Transverse colon (tissue), 4 donors: ENCODE results near the gene ZCWPW2. TPM values are rescaled to one million over a fixed set of nuclear protein-coding genes. Genes with fewer than 3 reads are reported as not detected.
A peak's percentile ranks its signal among the peaks of the same experiment; 100 is the strongest.

Source experiments
- DNase-seq: peaks from one replicate; pipeline ENCODE4 v3.0.0-alpha.2; 2019
- H3K27ac ChIP-seq, 4 donors: fragments of 200-600 bp; sonication (generic); 2 replicates each; pipeline ENCODE4 v1.5.1; 2016 to 2018; ENCODE audit warnings: inconsistent platforms in 4 of 4
- H3K27me3 ChIP-seq: fragments of 200-600 bp; sonication (generic); 2 replicates; pipeline ENCODE4 v1.5.1; 2017; ENCODE audit warnings: inconsistent platforms
- H3K36me3 ChIP-seq, 4 donors: fragments of 200-600 bp; sonication (generic); 2 replicates each; pipeline ENCODE4 v1.5.1; 2017 to 2019; ENCODE audit warnings: inconsistent platforms in 4 of 4
- H3K4me1 ChIP-seq, 4 donors: fragments of 200-600 bp; sonication (generic); 2 replicates each; pipeline ENCODE4 v1.5.1; 2017 to 2020; ENCODE audit warnings: inconsistent platforms in 4 of 4
- H3K4me3 ChIP-seq, 4 donors: fragments of 200-600 bp; sonication (generic); 1 replicate in 1 of 4; 2 replicates in 3 of 4; pipeline versions ENCODE4 v1.5.1 to v1.6.1; 2017 to 2019; ENCODE audit warnings: inconsistent platforms in 4 of 4
- H3K9me3 ChIP-seq, 2 donors: fragments of 200-600 bp; sonication (generic); 2 replicates each; pipeline ENCODE4 v1.5.1; 2017 to 2019; ENCODE audit warnings: inconsistent platforms in 2 of 2
- EP300 ChIP-seq: sonication (generic); formaldehyde crosslinking; IDR thresholded peaks from one replicate; pipeline ENCODE4 v1.6.1; 2017; ENCODE audit warnings: antibody characterized with exemption, low read depth
- POLR2A ChIP-seq: fragments of 450-650 bp; IDR thresholded peaks from one replicate; pipeline ENCODE4 v1.6.1; 2016; ENCODE audit warnings: antibody characterized with exemption, mild to moderate bottlenecking, moderate library complexity
- POLR2AphosphoS5 ChIP-seq, 3 donors: sonication (generic); formaldehyde crosslinking; IDR thresholded peaks; one replicate each; pipeline ENCODE4 v1.6.1; 2016; ENCODE audit warnings: antibody characterized with exemption in 3 of 3
- WGBS, 2 donors: methylation state at CpG; one replicate each; pipeline ENCODE4 v1.1.5; 2018; ENCODE audit warnings: low coverage in 1 of 2; 5-methylcytosine and 5-hydroxymethylcytosine counted together
- in situ Hi-C, 4 donors: fragments of 200-750 bp; cut with MboI; loops; one replicate each; pipeline versions ENCODE4 v1.15.0 to v1.15.1; 2017; ENCODE audit warnings: low sequenced_read_pairs in 3 of 4, low pct_ligation_motif_present in 1 of 4, low pct_unique_long_range_greater_than_20kb in 1 of 4
- intact Hi-C: fragments of 100-400 bp; cut with DNase I; formaldehyde crosslinking; loops from one replicate; pipeline ENCODE4 v1.15.1; 2023; ENCODE audit warnings: low total_unique reads
- total RNA-seq, 4 donors: library from RNA; depleted of rRNA; stranded (reverse); fragments of >200 nt; gene quantifications; one replicate each; pipeline ENCODE4 v1.1.0, GENCODE V29; 2016
- TF ChIP-seq, protein P1 (sequence below), 5 experiments: fragments of 200-600 bp in 3 of 5; fragments of 450-650 bp in 2 of 5; sonication (generic) in 3 of 5; IDR thresholded peaks; 1 replicate in 2 of 5; 2 replicates in 3 of 5; pipeline ENCODE4 v1.5.1; 2016 to 2017; ENCODE audit warnings: antibody characterized with exemption in 5 of 5, inconsistent platforms in 3 of 5, mild to moderate bottlenecking in 2 of 5, moderate library complexity in 1 of 5

Gene ZCWPW2
- total RNA-seq, 4 donors from 2014 or later, result 0.41 to 0.79 TPM; not detected in 2

DNA sequence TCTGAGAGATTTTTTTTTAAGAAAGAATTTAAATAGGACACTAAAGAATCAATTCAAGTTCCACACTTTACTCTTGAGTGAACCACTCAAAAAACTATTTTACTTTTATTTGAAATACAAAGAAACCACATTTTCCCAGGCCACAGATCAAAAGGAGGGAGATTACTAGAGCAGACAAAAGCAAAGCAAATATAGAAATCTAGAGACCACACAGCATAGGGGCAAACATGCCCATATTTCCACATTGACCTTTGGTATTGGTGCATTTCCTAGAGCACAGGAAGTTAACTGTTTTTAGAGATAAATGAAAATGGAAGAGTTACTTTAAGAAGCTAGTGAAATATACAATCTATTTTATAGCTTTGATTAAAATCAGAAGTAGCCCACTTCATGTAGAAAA lies 27.5 kb upstream of the ZCWPW2 start:
- Histone ChIP-seq H3K36me3 (peaks cover 0 to 37% (median 2%) of the 10 kb centered on the region in 4 donors), H3K4me3 (no peak overlapping the region), H3K9me3 (no peaks in the 10 kb centered on the region), H3K27me3 (no peaks in the 10 kb centered on the region), H3K4me1 (no peaks in the 10 kb centered on the region), H3K27ac (no peak overlapping the region)
- intact Hi-C loops, result no loop called here
- TF ChIP-seq, protein P1, sequence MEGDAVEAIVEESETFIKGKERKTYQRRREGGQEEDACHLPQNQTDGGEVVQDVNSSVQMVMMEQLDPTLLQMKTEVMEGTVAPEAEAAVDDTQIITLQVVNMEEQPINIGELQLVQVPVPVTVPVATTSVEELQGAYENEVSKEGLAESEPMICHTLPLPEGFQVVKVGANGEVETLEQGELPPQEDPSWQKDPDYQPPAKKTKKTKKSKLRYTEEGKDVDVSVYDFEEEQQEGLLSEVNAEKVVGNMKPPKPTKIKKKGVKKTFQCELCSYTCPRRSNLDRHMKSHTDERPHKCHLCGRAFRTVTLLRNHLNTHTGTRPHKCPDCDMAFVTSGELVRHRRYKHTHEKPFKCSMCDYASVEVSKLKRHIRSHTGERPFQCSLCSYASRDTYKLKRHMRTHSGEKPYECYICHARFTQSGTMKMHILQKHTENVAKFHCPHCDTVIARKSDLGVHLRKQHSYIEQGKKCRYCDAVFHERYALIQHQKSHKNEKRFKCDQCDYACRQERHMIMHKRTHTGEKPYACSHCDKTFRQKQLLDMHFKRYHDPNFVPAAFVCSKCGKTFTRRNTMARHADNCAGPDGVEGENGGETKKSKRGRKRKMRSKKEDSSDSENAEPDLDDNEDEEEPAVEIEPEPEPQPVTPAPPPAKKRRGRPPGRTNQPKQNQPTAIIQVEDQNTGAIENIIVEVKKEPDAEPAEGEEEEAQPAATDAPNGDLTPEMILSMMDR (IDR thresholded peaks at IDR 0.05), result no peak
- no peak for TF ChIP-seq POLR2AphosphoS5 (IDR thresholded peaks at IDR 0.05)
- DNase-seq, result no peak
- in situ Hi-C loops, result loop anchor here in 2 of 4 donors (25.0 kb wide), 2 partner anchors 609 to 1009 kb away; partner anchors contain the start of gene EOMES (in 2 of the 2)

DNA sequence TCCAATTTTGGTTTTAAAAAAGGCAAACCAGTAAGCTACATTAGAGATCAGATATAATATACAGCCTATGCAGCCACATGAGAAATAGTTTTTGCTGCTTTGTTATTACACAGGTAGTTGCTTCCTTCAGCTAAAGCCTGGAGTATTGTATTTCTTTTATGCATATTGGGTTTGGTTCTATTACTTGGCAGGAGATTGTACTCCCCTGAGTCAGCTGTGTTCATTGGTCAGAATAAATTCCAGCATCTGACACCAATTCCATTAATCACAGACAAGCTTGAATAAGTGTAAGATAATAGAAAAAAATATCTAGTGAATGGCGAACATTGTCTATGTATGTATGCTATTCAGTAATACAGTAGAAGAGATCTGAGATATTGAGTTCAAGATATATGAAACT lies 26.1 kb upstream of the ZCWPW2 start:
- no peaks in the 10 kb centered on the region for H3K27me3 ChIP-seq
- peaks cover 0 to 37% (median 2%) of the 10 kb centered on the region in 4 donors for H3K36me3 ChIP-seq
- 97 to 100% methylated on average over 1 of the region's 1 CpG for WGBS, 2 donors
- intact Hi-C loops, result no loop called here
- DNase-seq, result no peak
- H3K4me1 ChIP-seq, result no peaks in the 10 kb centered on the region
- in situ Hi-C loops, result loop anchor here in 2 of 4 donors (25.0 kb wide), 2 partner anchors 610 to 1010 kb away; partner anchors contain the start of gene EOMES (in 2 of the 2)
- TF ChIP-seq, protein P1 (IDR thresholded peaks at IDR 0.05), result no peak
- no peak for TF ChIP-seq EP300
- TF ChIP-seq POLR2AphosphoS5 (IDR thresholded peaks at IDR 0.05), result no peak
- TF ChIP-seq POLR2A, result no peak
- no peaks in the 10 kb centered on the region for H3K9me3 ChIP-seq
- H3K4me3 ChIP-seq, result no peak overlapping the region
- H3K27ac ChIP-seq, result no peak overlapping the region

DNA sequence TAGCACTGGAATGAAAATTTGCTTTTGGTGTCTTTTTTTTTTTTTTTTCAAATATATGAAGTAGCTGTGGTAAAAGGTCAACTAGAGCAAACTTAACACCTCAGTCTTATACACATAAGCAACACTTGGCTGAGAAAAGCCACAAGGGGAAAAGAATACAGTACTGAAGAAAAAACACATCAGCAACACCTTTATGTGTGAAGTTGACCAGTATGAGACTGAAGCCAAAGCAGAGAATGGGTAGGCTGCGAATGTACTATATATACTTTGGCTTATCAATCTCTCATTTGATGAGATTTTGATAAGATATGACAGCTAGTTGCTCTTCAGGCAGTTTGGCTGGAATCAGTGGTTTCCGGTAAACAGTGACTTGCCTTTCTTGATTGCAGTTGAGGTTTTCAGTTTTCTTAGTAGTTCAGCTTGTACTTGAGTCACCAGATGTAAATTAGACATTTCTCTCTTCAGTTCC lies 22.0 kb upstream of the ZCWPW2 start:
- H3K9me3 ChIP-seq, result no peaks in the 10 kb centered on the region
- in situ Hi-C loops, result loop anchor here in 2 of 4 donors (25.0 kb wide), 1 partner anchor 1014 kb away; no protein-coding TSS in a partner anchor
- TF ChIP-seq, protein P1 (IDR thresholded peaks at IDR 0.05), result no peak
- TF ChIP-seq POLR2A (no peak), EP300 (no peak)
- H3K4me3 ChIP-seq, result no peak overlapping the region
- H3K27me3 ChIP-seq, result no peaks in the 10 kb centered on the region
- WGBS, 2 donors, result 70% methylated on average over 2 of the region's 2 CpGs; no CpG with 5 or more reads in 1 of the 2 donors
- H3K4me1 ChIP-seq, result peaks cover 0 to 3% (median 0%) of the 10 kb centered on the region in 4 donors
- intact Hi-C loops, result no loop called here
- DNase-seq, result peak; percentile 7
- peaks cover 0 to 27% (median 2%) of the 10 kb centered on the region in 4 donors for H3K36me3 ChIP-seq
- H3K27ac ChIP-seq, result no peak overlapping the region

DNA sequence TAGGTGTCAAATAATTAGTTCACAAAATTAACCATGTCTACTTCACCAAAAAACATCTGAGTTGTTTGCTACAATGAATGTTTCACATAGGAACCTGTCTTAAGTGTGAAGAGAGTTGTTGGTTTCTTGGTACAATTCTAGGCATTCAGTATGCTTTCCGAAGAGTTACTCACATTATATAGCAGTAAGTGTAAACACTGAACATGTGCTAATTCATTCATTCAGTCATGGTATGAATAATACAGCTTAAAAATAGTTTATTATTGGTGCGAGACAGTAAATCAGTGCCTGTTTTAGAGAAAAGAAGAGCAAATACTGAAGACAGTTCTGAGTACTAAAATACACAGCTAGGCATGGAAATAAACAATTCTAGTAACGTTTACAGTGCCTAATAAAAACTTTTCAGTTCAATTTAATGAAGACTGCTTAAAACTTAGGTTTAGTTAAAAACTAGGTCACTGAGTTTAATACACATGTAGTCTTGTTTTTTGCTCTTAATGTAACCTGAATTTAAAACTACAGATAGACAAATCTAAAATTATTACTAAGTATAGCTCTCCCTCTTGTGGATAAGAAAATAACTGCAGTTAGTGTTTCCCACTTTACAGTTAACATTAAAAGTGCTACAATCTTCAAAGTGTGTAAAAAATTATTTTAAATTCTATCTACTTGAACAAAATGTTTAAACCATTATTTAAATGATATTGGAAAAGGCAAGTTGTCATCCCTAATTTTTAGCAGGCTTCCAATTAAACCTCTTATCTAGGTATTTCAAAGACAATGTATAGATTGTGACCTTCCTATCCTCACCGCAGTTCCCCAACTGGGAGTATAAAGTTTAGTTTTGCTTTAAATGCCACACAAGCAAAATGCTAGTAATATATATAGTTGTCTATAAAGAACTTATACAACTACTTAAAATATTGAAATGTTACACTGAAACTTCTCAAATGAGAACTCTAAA lies 20.1 kb upstream of the ZCWPW2 start:
- no peak overlapping the region for H3K27ac ChIP-seq
- intact Hi-C loops (loop anchor here (2.0 kb wide), 1 partner anchor 616 kb away; no protein-coding TSS in a partner anchor), in situ Hi-C loops (loop anchor here in 2 of 4 donors (25.0 kb wide), 1 partner anchor 1016 kb away; no protein-coding TSS in a partner anchor)
- H3K4me1 ChIP-seq, result peaks cover 0 to 3% (median 0%) of the 10 kb centered on the region in 4 donors
- peaks cover 0 to 24% (median under 1%) of the 10 kb centered on the region in 4 donors for H3K36me3 ChIP-seq
- DNase-seq, result no peak
- no peaks in the 10 kb centered on the region for H3K27me3 ChIP-seq
- H3K4me3 ChIP-seq, result no peak overlapping the region
- WGBS, 2 donors, result 50 to 70% methylated on average over 4 of the region's 4 CpGs
- no peaks in the 10 kb centered on the region for H3K9me3 ChIP-seq
- TF ChIP-seq, protein P1 (IDR thresholded peaks at IDR 0.05), result peak; percentile 66 to 75 (median 74)
- no peak for TF ChIP-seq EP300
